HG03095 (cell line): ENCODE measurements around the gene TTYH1.
A peak's percentile ranks its signal among the peaks of the same experiment; 100 is the strongest.
"Not testable (repeated sequence)": the region's sequence is repeated elsewhere in the genome, so short reads cannot be mapped to it uniquely, and the experiment has no call there.

Source experiments
- ATAC-seq: cut with Tn5 transposase; IDR thresholded peaks from one replicate; pipeline ENCODE4 v1.9.1; 2021; ENCODE audit warnings: moderate library complexity; ENCODE audit not compliant: unreplicated experiment

TTYH1 gene

GRCh38 chr19:54458648-54459281 is 43.5 kb downstream of the TTYH1 start:
- ATAC-seq: no peak

GRCh38 chr19:54459282-54460229 is 44.3 kb downstream of the TTYH1 start:
- ATAC-seq: no peak

DNA sequence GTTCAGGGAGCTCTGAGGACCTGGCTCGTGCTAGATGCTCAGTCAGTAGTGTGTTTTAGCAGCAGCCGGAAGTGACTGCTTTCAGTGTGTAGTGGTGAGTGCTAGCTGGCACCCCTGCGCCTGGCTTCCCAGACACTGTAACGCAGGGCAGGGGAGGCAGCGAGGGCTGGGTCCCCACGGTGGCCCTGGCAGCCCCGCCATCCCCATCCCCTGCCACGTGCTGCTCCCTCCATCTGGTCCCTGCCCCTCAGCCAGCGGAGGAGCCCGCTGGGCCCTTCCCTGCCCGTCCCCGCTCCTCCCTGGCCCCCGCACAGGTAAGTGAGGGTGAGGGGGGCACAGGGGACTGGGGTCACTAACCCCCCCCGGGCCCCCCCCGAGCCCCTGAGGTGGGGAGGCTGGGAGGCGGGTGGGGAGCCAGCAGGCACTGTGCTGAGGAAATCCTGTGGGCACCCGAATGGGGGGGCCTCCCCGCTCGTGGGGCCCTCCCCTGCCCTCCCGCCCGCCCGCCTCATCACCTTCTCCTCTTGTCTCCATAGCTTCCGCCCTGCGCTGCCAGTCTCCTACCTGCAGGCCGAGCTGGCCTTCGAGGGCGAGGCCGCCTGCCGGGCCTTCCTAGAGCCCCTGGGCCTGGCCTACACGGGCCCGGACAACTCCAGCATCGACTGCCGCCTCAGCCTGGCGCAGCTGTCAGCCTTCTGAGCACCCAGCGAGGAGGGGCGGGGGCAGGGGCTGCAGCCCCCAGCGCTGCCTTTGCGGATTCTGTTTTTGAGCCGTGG is 45.2 kb downstream of the TTYH1 start:
- ATAC-seq: no peak

DNA sequence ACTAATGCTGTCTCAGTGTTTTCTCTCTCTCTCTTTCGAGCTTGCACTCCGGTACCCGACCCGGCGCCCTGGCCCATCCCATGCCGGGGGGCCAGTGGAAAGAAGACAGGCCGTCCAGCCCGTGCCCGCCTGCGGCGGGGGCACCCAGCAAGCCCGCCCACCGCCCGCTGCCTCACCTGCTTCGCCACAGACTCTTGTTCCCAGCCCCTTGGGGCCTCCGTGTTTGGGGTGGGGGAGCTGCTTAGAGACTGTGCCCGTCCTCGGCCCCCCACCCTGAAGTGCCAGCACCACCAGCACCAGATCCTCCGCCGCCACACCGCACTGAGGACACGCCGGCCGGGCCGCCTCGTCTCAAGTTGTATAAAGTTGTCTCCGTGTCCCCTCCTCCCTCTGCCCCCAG is 45.9 kb downstream of the TTYH1 start:
- no peak for ATAC-seq

- ATAC-seq: no peak
Observed at GRCh38 chr19:54461613-54462012, 46.3 kb downstream of the TTYH1 start.

DNA sequence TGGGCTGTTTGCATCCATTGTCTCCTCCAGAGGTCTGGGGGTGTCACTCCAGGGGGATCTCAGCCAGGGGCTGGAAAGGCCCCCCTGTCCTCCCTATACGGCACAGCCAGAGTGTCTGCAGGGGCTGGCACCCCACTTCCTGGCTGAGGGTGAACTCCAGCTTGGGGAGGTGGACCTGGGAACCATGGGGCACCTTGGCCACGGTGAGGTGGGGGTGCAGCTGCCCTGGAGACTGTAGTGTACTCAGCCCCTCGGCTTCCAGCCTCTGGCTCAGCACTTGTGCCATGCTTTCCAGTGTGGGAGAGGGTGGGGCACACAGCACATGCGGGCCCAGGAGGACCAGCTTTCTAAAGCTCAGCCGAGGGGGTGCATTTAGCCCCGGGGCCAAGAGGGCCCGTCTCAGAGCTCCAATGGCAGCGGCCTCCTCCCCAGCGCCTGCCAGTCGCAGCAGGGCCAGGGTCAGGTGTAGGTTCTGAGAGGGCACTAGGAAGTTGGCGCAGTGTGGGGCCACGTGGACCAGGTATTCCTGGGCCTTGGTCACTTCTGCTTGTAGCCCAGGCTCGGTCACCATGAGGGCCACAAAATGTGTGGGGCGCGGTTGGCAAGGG is 46.9 kb downstream of the TTYH1 start:
- no peak for ATAC-seq

- ATAC-seq: no peak
Observed at GRCh38 chr19:54462655-54463530, 47.6 kb downstream of the TTYH1 start.

- ATAC-seq: peak; percentile 48
Observed at GRCh38 chr19:54463531-54464043, 48.3 kb downstream of the TTYH1 start, which contains the start of gene LENG9. Gene LENG9 (minus strand): TSS chr19:54463778. CDS start chr19:54463526, 252 bp downstream.

- ATAC-seq: peak; percentile 36
Observed at GRCh38 chr19:54464044-54464629, 48.9 kb downstream of the TTYH1 start.

DNA sequence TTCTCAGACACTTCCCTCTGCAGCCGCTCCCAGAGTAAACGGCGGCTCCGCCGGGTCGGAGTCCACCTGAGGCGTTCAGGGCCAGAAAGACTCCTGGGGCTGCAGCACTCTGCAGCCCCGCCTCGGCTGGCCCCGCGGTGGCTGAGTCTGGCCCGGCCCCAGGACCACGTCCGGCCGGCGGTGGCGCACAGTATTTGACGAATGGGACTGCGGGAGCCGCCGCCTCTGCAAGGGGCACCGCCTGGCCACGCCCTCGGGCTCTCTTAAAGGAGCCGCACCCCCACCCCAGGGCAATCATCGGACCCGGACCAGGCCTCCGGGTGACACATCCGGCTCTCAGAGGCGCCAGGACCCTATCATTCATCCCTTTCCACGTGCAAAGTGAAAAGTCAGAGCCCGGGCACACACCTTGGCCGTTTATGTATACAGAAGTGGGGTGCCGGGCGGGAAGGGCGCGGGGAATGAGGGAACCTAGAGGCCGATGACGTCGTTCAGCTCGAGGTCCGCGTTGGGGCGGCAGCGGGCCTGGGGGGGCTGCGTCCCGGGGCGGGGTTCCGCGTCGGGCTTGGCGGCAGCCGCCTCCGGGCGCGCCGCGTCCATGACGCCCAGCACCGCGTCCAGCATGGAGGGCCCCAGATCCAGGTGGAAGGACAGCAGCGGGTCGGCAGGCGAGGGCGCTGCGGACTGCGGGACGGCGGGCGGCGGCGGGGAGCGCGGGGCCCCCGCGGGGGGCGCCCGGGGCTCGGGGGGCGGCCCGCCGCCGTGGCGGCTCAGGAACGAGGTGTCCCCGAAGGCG is 49.6 kb downstream of the TTYH1 start:
- ATAC-seq: peak; percentile 41

GRCh38 chr19:54465426-54466109 is 50.3 kb downstream of the TTYH1 start:
- no peak for ATAC-seq

DNA sequence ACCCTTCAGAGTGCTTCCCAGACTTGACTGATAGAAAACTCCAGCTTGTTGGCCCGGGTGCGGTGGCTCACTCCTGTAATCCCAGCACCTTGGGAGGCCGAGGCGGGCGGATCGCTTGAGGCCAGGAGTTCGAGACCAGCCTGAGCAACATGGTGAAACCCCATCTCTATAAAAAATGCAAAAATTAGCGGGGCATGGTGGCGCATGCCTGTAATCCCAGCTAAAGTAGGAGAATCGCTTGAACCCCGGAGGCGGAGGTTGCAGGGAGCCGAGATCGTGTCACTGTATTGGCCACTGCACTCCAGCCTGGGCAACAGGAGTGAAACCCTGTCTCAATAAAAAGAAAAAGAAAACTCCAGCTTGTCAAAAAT is 50.8 kb downstream of the TTYH1 start:
- ATAC-seq: not testable (repeated sequence)

GRCh38 chr19:54469496-54469934 is 54.3 kb downstream of the TTYH1 start:
- no peak for ATAC-seq

DNA sequence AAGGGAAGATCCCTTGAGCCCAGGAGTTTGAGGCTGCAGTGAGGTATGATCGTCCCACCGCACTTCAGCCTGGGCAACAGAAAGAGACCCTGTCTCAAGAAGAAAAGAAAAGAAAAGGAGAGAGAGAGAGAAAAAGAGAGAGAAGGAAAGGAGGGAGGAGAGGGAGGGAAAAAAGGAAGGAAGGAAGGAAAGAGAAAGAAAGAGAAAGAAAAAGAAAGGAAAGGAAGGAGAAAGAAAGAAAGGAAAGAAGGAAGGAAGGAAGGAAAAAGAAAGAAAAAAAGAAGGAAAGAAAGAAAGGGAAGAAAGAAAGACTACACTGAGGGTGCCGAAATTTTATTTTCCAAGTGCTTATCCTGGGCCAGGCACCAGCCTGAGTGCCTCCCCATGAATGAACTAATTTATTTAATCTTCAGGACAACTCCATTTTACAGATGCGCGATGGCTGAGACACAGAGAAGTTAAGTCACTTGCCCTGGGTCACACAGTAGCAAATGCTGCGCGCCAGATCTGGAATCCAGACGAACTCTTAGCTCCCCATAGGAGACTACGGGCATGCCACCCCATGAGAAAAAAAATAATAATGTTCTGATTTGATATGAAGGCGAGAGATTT is 55.1 kb downstream of the TTYH1 start:
- no peak for ATAC-seq

GRCh38 chr19:54470991-54471782 is 55.9 kb downstream of the TTYH1 start:
- ATAC-seq: no peak

GRCh38 chr19:54473071-54473891 is 58.0 kb downstream of the TTYH1 start, which contains the start of gene CDC42EP5:
Gene CDC42EP5 (minus strand): TSS chr19:54473296. CDS start chr19:54465547, 7,749 bp downstream.
- ATAC-seq: no peak
